ENCODE measurements around the gene DAPK1.

DNA sequence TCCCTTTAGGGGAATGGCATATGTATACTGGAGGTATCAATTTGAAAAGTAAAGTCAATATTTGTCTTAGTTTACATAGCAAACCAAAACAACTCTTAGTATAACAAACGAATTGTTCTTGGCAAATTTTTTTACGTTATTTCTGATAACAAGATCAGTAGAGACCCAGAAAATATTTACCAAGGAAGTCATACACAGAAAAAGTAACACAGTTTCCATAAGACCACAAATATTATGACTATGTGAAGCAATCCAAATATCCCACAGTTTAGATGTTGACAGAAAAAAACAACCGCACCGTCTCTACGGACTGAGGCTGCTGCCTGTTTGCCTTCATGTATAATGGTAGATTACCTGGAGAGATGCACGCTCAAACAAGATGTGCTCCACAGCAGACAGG lies 46.5 kb upstream of the DAPK1 start:
- no peak for TF ChIP-seq POLR2A (IDR thresholded peaks at IDR 0.05)
- TF ChIP-seq, protein P1, sequence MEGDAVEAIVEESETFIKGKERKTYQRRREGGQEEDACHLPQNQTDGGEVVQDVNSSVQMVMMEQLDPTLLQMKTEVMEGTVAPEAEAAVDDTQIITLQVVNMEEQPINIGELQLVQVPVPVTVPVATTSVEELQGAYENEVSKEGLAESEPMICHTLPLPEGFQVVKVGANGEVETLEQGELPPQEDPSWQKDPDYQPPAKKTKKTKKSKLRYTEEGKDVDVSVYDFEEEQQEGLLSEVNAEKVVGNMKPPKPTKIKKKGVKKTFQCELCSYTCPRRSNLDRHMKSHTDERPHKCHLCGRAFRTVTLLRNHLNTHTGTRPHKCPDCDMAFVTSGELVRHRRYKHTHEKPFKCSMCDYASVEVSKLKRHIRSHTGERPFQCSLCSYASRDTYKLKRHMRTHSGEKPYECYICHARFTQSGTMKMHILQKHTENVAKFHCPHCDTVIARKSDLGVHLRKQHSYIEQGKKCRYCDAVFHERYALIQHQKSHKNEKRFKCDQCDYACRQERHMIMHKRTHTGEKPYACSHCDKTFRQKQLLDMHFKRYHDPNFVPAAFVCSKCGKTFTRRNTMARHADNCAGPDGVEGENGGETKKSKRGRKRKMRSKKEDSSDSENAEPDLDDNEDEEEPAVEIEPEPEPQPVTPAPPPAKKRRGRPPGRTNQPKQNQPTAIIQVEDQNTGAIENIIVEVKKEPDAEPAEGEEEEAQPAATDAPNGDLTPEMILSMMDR (IDR thresholded peaks at IDR 0.05): no peak
- TF ChIP-seq POLR2AphosphoS5 (IDR thresholded peaks at IDR 0.05; ENCODE audit: insufficient read depth in 1 of 2, low read depth in 1 of 2): no peak

All from vagina (tissue), 2 donors.